GM12865 (cell line): ENCODE measurements around the gene RRBP1.

Experiments used
- DNase-seq: peaks from one replicate; pipeline ENCODE4 v3.0.0; 2010; ENCODE audit warnings: low read depth
- H3K4me3 ChIP-seq: 2 replicates; pipeline ENCODE4 v1.5.1; 2011; ENCODE audit warnings: mild to moderate bottlenecking, low read depth, low read length, control low read depth
- CTCF ChIP-seq: IDR thresholded peaks from 2 replicates; pipeline ENCODE4 v1.5.1; 2011; ENCODE audit warnings: low read length, control low read depth, low read depth, inconsistent platforms; ENCODE audit not compliant: insufficient read depth; ENCODE audit errors: missing control alignments

RRBP1 gene

GRCh38 chr20:17602493-17602892 lies 79.5 kb downstream of the RRBP1 start:
- no peak for DNase-seq
- H3K4me3 ChIP-seq: no peak overlapping the region
- TF ChIP-seq CTCF: no peak

- TF ChIP-seq CTCF: no peak
- no peak for DNase-seq
- H3K4me3 ChIP-seq: no peak overlapping the region
These were observed 80.1 kb downstream of the RRBP1 start for GRCh38 chr20:17601957-17602356.

- no peak for TF ChIP-seq CTCF
- H3K4me3 ChIP-seq: no peak overlapping the region
- DNase-seq: no peak
These were observed 84.0 kb downstream of the RRBP1 start for GRCh38 chr20:17598013-17598550.

GRCh38 chr20:17595856-17596255 lies 86.2 kb downstream of the RRBP1 start:
- H3K4me3 ChIP-seq: no peak overlapping the region
- no peak for TF ChIP-seq CTCF
- DNase-seq: no peak

GRCh38 chr20:17594443-17594842 lies 87.6 kb downstream of the RRBP1 start:
- H3K4me3 ChIP-seq: no peak overlapping the region
- DNase-seq: no peak
- TF ChIP-seq CTCF: no peak

- no peak overlapping the region for H3K4me3 ChIP-seq
- DNase-seq: no peak
- no peak for TF ChIP-seq CTCF
These were observed 88.1 kb downstream of the RRBP1 start for GRCh38 chr20:17593902-17594301.

GRCh38 chr20:17590245-17590644 lies 91.8 kb downstream of the RRBP1 start:
- no peak for TF ChIP-seq CTCF
- no peak overlapping the region for H3K4me3 ChIP-seq
- no peak for DNase-seq
